ENCODE data around the gene RANGAP1. TPM values are rescaled to one million over a fixed set of nuclear protein-coding genes. Genes with fewer than 3 reads are reported as not detected.

RANGAP1 gene
- total and polyA plus RNA-seq, 3 donors from 2014 or later: 212 to 319 (median 277) TPM

- Histone ChIP-seq H3K4me3 (no peak overlapping the region), H3K27ac (no peak overlapping the region), H3K4me1 (no peaks in the 10 kb centered on the region), H3K36me3 (ENCODE audit: low read depth, missing control alignments) (no peaks in the 10 kb centered on the region), H3K9me3 (no peaks in the 10 kb centered on the region), H3K27me3 (no peaks in the 10 kb centered on the region)
- no peak for TF ChIP-seq POLR2A (IDR thresholded peaks at IDR 0.05)
- TF ChIP-seq, protein P1, sequence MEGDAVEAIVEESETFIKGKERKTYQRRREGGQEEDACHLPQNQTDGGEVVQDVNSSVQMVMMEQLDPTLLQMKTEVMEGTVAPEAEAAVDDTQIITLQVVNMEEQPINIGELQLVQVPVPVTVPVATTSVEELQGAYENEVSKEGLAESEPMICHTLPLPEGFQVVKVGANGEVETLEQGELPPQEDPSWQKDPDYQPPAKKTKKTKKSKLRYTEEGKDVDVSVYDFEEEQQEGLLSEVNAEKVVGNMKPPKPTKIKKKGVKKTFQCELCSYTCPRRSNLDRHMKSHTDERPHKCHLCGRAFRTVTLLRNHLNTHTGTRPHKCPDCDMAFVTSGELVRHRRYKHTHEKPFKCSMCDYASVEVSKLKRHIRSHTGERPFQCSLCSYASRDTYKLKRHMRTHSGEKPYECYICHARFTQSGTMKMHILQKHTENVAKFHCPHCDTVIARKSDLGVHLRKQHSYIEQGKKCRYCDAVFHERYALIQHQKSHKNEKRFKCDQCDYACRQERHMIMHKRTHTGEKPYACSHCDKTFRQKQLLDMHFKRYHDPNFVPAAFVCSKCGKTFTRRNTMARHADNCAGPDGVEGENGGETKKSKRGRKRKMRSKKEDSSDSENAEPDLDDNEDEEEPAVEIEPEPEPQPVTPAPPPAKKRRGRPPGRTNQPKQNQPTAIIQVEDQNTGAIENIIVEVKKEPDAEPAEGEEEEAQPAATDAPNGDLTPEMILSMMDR (IDR thresholded peaks at IDR 0.05): no peak
- 83 to 100% methylated on average over 4 to 14 of the region's 14 CpGs for WGBS, 2 donors
- no peak for DNase-seq
- intact Hi-C loops (cut with DNase I; ENCODE audit: low total_unique reads): no loop called here
These were observed 36.5 kb downstream of the RANGAP1 start for GRCh38 chr22:41249442-41249841.

DNA sequence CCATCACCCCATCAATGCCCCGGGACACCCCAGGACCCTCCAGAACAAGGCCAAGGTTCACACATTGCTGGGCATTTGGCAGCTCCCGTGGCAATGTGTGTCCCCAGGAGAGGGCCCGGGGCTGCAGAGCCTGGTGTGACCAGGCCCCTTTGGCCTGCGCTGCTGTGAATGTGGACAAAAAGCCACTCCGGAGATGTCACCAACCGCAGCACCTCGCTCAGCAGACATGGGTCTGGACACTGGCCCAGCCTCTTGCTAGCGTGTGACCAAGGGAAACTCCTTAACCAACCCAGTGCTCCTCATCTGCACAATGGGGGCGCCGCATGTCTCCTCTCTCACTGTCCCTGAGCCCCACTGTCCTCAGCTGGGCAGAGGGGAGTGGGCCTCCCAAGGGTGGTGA lies 37.2 kb downstream of the RANGAP1 start:
- WGBS, 2 donors: 95% methylated on average over 10 of the region's 10 CpGs; no CpG with 5 or more reads in 1 of the 2 donors
- TF ChIP-seq POLR2A (IDR thresholded peaks at IDR 0.05): no peak
- TF ChIP-seq, protein P1 (IDR thresholded peaks at IDR 0.05): no peak
- intact Hi-C loops (cut with DNase I; ENCODE audit: low total_unique reads): no loop called here

GRCh38 chr22:41248314-41248713 lies 37.7 kb downstream of the RANGAP1 start:
- intact Hi-C loops (cut with DNase I; ENCODE audit: low total_unique reads): no loop called here
- H3K4me1 ChIP-seq: no peaks in the 10 kb centered on the region
- no peaks in the 10 kb centered on the region for H3K27me3 ChIP-seq
- DNase-seq: no peak
- no peaks in the 10 kb centered on the region for H3K36me3 ChIP-seq (ENCODE audit: low read depth, missing control alignments)
- H3K27ac ChIP-seq: no peak overlapping the region
- no peaks in the 10 kb centered on the region for H3K9me3 ChIP-seq
- WGBS, 2 donors: 88% methylated on average over 14 of the region's 15 CpGs; no CpG with 5 or more reads in 1 of the 2 donors
- H3K4me3 ChIP-seq: no peak overlapping the region
- TF ChIP-seq, protein P1 (IDR thresholded peaks at IDR 0.05): no peak
- no peak for TF ChIP-seq POLR2A (IDR thresholded peaks at IDR 0.05)

More for the DNA sequence above, 37.2 kb downstream of the RANGAP1 start:
- H3K9me3 ChIP-seq: no peaks in the 10 kb centered on the region
- H3K36me3 ChIP-seq (ENCODE audit: low read depth, missing control alignments): no peaks in the 10 kb centered on the region
- no peak for DNase-seq
- H3K4me3 ChIP-seq: no peak overlapping the region
- no peaks in the 10 kb centered on the region for H3K27me3 ChIP-seq
- H3K27ac ChIP-seq: no peak overlapping the region
- no peaks in the 10 kb centered on the region for H3K4me1 ChIP-seq

DNA sequence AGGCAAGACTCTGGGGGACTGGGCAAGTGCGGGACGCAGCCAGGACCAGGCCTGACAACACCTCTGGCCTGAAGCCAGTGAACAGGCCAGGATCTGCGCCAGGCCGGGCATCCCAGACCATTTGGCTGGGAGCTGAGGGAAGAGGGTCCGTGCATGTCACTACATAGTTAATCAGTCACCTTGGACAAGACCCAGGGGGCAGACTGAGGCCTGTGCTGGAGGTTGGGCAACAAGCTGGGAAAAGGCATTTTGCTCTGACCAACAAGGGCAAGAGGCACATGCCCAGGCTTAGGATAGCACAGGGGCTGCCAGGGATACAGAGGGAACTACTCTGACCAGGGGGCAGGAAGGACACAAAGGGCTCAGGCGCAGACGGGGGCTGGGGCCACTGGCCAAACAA lies 38.3 kb downstream of the RANGAP1 start:
- no peaks in the 10 kb centered on the region for H3K36me3 ChIP-seq (ENCODE audit: low read depth, missing control alignments)
- WGBS, 2 donors: 80 to 93% methylated on average over 7 of the region's 7 CpGs
- intact Hi-C loops (cut with DNase I; ENCODE audit: low total_unique reads): no loop called here

More for the DNA sequence above, 38.3 kb downstream of the RANGAP1 start:
- no peak overlapping the region for H3K27ac ChIP-seq
- no peak overlapping the region for H3K4me3 ChIP-seq
- no peak for DNase-seq
- H3K27me3 ChIP-seq: no peaks in the 10 kb centered on the region
- H3K9me3 ChIP-seq: no peaks in the 10 kb centered on the region
- TF ChIP-seq, protein P1 (IDR thresholded peaks at IDR 0.05): no peak
- no peak for TF ChIP-seq POLR2A (IDR thresholded peaks at IDR 0.05)
- H3K4me1 ChIP-seq: no peaks in the 10 kb centered on the region
